Islet precursor cell (in vitro differentiated cells): ENCODE results near the gene DHX58.
A peak's percentile ranks its signal among the peaks of the same experiment; 100 is the strongest.

Source experiments
- DNase-seq: peaks from one replicate; pipeline ENCODE4 v3.0.0-alpha.2; 2018

DHX58 gene

DNA sequence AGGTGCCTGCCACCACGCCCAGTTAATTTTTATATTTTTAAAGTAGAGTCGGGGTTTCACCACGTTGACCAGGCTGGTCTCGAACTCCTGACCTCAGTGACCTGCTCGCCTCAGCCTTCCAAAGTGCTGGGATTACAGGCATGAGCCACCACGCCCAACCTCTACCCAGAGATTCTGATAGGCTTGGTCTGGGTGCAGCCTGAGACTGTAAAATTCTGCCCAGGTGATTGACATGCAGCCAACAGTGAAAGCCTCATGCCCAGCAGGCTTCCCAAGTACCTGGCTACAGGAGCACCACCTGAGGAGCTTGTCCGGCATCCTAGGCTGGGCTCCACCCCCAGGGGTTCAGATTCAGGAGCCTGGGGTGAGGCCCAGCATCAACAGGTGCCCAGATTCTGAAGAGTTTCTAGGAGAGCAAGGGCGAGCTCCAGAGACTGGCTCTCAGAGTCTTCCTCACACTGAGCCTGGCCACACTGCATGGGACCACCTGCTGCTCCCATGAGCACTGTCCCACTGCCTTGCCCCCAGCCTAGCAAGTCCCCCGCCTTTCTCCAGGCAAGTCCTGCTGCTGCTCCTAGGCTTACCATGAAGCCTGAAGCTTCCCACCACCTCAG is 30.9 kb downstream of the DHX58 start:
- DNase-seq = peak; percentile 50

DNA sequence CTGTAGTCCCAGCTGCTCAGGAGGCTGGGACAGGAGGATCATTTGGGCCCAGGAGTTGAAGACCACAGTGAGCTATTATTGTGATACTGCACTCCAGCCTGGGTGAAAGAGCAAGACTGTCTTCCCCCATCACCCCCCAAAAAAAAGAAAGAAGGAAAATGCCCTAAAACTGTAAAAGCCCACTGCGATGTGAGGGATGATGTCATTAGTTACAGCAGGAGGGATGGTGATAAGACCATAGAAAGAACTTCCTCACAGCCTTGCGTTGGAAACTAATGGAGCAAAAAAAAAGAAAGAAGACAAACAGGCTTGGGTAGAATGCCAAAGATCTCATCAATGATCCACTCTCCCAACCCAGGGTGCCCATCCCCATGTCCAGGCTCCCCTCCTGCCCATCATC is 33.0 kb downstream of the DHX58 start:
- DNase-seq = no peak

DNA sequence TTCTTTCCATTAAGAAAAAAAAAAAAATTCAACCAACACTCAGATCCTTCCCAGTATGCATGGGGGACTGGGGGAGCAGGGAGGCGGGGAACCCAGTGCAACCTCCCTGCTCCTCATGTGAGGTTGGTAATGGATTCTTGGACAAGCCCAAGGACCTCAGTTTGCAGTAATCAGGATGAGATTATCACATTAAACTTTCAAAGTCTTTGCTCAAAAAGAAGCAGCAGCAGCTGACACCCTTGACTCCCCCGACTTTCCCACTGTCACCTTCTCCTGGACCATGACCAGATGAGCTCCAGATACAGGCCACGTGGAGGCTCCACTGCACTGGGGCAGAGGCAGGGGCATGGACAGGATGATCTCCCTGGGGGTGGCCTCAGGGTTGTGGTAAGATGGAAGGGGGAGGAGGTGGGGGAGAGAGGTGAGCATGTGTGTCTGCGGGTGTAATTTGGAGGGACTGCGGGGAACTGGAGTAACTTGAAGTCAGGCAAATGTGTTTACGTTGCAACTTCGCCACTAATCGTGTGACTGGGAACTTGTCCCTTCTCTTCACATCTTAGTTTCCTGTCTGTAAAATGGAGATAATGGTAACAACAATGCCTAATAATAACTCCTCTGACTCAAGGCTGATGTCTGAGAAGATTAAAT is 34.0 kb downstream of the DHX58 start:
- no peak for DNase-seq

DNA sequence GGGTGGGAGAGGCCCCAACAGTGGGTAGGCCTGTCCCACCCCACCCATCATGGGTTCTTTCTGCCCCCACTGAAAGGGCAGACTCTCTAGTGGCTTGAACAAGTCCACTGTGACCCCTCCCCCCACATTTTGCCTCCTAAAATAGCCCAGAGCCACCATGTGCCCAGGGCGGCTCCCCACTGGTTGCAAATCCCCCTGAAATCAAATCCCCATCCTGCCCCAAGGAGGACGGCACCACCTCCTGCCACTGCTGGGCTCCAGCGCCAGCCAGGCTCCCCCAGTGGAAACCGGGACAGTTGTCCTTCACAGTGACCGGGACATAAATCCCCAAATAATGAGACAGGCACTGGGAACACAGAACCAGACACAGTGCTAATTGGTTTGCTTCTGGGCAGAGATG is 34.8 kb downstream of the DHX58 start:
- DNase-seq = no peak

DNA sequence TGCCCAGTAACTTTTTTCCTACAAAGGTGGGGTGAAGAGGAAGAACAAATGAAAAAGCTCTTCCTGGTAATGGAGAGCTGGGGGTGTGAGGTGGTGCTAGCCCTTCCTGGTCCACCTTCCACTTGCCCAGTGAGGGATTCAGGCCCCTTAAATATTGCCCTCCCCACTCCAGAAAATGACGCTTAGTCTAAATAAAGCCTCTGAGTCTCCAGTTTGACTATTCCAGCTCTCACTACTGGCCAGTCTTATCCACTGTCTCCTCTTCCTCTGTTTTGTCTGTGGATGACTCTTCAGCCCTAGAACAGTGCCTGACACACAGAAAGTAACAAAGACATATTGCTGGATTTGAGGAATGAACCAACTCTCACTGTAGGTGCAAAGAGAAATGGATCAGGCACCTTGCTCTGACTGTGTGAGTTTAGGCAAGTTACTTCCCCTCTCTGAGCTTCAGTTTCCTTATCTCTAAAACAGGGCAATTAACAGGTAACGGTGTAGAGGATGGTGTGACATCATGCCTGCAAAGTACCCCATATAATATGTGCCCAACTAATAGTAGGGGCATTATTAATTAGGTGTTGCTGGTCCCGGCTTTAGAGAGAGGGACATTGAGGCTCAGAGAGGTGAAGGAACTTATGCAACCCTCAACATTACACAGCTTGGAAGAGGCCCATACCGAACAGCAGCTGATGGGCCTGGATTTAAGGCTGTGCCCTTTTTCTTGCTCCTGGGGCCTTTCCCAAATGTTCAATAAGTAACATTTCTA is 35.5 kb downstream of the DHX58 start:
- no peak for DNase-seq

DNA sequence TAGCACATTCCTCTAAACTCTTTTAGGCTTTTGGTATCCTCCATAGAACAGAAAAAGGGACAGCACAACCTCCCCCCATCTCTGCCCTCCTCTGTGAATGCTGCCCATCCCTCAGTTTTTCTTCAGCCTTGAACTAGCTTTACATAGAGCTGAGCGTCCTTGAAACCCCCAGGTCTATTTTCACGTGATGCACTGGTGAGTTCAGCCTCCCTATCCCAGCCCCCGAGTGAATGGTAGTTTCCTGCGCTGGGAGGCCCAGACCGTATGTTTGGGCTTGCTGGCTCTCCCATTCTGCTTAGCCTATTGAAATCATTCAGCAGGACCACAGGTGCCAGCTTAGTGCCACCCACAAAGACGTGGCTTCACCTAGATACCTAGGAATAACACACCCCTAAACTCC is 36.7 kb downstream of the DHX58 start:
- no peak for DNase-seq

DNA sequence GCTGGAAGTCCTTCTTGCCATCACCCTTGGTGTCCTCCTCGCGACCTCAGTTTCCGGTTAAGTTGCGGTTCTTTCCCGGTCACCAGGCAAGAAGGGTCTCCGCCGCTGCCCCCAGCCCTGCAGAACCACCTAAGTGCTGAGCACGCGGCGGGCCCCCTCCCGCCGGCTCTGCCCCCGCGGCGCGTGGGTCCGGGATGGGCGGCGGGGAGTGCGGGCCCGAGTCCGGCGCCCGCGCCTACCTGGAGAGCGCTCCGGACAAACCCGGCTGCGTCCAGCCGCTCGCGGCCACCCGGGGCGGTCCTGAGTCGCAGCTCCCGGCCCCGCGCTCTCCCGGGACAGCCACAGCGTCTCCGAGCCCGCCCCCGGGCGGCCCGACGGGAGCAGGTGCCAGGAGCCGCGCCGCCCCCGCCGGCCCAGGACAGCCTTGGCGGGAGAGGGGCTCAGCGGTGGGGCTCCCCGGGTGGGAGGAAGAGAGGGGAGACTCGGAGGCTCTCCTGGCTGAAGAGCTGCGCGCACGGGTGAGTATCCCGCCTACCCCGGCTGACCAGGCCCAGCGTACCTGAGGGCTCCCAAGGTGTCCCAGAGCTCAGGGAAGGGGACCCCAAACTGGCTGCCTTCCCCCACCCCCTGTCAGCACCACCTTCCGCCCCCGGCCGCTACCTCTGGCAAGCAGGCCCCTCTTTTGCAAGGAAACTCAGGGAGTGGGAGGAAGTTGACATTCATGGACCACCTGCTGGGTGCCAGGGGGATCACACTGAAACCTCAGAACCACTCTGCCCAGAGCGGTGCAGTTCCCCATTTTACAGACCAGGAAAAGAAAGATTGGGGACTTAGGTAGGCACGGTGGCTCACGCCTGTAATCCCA is 40.0 kb downstream of the DHX58 start:
- DNase-seq = peak; percentile 81

DNA sequence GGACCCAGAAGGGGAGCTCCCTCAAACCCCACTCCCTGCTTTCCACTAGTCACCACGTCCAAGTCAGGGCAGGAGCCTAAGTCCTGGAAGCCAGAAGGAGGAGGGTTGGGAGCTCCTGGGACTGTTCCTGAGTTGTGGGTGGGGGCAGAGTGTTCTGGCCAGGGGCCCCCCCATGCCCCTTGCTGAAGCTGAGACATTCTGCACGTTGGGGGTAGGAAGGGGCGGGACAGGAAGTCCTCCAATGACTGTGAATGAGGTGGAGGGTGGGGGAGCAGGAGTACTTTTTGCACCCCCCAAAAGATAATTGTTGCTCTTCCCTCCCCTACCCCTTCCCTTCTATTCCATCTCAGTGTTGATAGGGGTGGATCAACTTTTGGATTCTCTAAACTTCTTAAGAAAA is 40.7 kb downstream of the DHX58 start:
- DNase-seq = no peak

DNA sequence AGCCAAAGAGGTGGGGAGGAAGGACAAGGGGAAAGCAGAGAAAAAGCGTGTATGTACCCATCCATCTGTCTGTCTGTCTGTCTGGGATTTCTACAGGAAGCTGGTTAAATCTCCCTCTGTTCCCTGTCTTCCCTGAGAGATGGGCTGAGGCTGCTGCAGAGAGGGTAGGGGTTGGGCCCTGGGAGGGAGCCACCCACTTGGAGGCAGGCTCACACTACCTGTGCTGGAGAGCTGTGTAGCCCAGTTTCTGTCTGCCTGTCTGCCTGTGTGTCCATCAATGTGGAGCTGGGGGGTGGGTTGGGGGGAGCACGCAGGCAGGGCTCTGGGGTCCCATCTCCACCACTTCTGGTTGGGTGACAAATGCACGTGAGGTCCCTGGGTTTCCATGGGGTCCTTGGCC is 43.5 kb downstream of the DHX58 start:
- peak; percentile 70 for DNase-seq

DNA sequence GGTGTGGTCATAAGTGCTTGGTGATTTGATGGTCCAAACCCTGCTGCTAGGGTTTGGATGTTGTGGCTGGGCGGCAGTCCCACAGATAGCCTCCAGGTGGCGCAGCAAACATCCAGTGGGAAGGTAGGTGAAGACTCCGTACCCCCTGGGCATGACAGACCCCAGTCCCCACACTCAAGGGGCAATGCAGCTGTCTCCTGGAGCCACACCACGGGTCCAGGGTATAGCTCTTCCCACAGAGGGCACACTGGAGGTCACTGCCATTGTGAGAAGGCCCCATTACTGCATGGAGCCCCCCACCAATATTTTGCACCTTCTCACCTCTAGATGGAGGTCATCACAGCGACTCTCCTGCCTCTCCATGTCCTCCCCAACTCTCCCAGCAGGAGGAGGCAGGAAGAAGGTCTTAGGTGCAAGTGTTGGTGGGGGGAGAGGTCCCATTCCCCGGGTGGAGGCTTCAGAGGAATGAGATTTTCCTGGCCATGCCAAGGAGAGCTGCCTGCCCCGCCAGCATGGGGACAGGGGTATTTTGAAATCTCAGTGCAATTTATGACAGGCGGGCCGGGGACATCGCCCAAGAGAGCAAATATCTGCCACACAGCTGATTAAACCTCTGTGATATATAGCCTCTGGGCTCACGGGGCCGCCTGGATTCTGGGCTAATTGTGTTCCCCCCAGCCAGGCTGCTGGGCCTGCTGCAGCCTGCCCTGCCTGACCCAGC is 45.0 kb downstream of the DHX58 start:
- peak; percentile 86 for DNase-seq

DNA sequence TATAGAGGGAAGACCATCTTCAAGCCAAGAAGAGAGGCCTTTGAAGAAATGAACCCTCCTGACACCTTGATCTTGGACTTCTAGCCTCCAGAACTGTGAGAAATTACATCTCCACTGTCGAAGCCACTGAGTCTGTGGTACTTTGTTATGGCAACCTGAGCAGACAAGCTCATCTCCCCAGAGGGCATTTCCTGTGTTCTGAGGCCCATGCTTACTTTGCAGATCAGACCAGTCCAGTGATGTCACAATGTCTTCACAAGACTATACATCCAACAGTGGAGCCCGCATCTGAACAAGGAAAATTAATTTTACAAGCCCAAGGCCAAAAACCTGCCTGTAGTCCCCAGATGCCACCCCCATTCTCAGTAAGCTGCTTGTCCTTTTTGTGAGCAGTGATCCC is 47.3 kb downstream of the DHX58 start:
- no peak for DNase-seq

DNA sequence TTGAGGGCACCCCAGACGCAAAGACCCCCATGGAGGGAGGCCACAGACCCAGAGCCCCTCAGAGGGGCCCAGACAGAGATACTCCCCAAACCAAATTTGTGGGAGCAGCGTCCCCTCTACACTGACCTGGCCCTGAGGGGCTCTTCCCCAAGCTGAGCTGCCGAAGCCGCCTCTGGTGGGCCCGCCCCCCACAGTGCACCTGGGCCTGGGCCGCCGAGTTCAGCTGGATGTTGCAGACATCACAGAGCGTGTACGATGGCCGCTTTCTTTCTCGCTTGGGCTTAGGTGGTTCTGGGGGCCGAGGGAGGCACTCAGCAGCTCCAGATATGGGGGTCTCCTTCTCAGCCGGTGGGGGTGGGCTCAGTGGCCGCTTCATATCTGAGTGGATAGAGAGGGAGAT is 49.8 kb downstream of the DHX58 start:
- no peak for DNase-seq

DNA sequence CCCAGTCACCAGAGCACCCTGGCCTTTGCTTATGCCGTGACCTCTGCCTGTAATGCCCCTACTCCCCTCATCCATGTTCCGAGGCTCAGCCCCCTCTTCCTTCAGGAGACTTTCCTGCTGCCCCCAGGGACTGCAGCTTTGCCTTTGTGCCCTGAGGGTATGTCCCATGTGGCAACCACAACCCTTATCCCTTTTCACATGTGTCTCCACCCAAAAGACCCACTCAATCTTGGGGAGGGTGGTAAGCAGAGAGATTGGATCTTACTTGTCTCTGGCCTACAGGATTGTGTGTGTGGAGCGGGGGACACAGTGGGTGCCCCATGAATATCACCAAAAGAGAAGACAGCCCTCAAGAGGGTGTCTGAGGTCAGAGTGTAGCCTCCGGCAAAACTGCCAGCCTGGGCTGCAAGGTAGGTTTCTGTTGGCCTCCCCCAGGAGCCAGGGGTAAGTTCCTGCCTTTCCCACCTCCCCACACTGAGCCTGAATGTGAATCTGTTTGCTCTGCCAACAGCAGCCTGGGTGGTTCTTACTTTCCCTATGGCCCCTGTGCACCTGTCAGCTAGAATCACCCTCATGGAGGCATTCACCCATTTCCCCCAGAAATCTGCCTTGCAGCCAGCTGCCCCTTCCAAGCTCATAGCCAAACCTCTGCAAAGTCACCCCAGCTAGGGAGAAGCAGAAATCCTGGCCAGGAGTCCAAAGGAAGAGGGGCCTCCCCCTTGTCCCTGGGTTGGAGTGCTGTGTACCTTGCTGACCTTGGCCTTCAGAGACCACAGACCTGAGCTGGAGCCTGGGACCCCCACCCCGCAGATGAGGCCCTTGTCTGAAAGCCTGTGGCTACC is 50.6 kb downstream of the DHX58 start:
- no peak for DNase-seq

DNA sequence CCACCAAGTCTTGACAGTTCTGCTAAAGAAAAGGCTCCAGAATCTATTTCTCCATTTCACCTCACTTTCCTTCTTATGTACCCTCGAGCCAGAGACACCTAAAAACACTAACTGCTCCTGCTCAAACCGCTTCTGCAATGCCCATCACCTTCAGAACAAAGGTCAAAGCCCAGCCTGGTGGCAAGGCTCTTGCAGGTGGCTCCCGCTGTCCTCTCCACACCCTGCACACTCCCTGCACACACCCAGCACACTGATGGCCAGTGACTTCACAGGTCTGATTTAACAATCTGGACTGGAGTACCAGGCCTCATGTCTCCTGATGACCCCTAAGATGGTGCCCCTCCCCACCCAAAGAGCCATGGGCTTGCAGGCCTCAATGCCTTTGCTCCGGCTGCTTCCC is 52.3 kb downstream of the DHX58 start:
- no peak for DNase-seq

DNA sequence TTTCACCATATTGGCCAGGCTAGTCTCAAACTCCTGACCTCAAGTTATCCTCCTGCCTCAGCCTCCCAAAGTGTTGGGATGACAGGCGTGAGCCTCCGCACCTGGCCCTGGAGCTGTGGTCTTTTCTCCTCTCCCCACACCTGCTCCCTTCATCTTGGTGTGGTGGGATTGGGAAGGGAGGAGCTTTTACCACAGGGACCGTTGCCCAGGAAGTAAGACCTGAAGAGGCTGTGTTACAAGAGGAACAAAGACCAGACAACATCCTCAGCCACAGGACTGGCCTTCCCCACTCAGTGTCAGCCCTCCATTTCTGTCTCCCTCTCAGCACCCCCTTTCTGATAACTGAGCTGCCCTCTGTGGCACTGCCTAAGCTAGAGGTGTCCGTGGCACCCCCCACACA is 52.7 kb downstream of the DHX58 start:
- DNase-seq = no peak

DNA sequence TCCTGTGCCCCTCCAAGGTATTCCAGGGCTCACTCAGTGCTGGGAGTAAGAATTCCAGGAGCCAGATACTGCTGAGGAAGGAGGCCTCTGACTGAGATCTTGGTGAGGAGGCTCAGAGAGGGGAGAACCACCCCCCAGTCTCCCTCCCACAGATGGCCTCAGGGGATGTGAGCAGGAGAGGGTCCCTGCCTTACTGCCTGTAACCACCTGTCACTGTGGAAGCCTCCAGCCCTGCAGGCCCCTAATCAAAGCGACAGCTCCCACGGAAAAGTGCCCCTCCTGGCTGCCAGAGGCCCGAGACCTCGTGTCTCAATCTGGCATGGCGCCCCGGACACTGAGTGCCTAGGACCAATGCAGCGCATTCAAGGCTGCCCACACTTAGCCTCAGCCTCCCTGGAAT is 54.5 kb downstream of the DHX58 start:
- no peak for DNase-seq

DNA sequence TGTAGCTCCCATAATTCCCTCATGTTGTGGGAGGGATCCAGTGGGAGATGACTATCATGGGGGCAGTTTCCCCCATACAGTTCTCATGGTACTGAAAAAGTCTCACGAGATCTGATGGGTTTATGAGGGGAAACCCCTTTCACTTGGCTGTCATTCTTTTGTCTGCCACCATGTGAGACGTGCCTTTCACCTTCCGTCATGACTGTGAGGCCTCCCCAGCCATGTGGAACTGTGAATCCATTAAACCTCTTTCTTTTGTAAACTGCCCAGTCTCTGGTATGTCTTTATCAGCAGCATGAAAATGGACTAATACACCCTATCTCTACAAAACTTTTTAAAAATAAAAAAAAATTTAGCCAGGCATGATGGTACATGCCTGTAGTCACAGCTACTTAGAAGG is 55.9 kb downstream of the DHX58 start:
- no peak for DNase-seq

DNA sequence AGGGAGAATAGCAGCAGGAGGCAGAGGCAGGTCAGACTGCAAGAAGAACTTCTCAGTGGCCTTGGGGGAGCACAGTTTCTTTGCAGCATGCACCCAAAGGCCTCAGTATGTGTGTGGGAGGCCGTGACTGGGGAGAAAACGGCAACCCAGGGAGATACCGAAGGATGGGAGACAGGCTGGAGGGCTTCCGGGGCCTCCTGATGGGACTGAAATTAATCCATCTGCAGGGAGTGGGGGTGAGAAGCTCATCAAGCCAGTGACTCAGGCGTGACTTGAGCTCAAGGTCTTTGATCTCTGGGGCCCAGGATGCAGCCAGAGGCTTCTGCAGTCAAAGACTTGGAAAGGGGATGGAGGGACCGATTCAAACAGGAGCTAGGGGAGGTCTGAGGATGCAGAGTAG is 57.0 kb downstream of the DHX58 start:
- peak; percentile 78 for DNase-seq

DNA sequence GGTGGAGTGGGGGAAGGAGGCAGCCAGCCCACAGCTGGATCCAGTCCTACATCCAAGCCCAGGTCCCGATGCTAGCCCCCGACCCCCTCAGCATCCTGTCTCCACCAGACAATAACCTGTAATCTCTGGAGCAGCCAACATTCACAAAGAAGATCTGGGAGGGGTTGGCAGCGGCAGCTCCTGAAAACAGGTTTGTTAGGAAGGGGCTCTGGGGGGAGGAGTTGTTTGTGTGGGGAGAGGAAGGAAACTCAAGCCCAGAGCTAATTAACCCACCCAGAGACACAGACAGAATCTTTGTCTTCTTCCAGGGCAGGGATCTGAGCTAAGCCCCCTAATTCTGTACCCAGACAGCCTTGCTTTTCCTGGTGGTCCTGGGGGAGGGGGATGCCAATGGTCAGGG is 57.5 kb downstream of the DHX58 start:
- no peak for DNase-seq

DNA sequence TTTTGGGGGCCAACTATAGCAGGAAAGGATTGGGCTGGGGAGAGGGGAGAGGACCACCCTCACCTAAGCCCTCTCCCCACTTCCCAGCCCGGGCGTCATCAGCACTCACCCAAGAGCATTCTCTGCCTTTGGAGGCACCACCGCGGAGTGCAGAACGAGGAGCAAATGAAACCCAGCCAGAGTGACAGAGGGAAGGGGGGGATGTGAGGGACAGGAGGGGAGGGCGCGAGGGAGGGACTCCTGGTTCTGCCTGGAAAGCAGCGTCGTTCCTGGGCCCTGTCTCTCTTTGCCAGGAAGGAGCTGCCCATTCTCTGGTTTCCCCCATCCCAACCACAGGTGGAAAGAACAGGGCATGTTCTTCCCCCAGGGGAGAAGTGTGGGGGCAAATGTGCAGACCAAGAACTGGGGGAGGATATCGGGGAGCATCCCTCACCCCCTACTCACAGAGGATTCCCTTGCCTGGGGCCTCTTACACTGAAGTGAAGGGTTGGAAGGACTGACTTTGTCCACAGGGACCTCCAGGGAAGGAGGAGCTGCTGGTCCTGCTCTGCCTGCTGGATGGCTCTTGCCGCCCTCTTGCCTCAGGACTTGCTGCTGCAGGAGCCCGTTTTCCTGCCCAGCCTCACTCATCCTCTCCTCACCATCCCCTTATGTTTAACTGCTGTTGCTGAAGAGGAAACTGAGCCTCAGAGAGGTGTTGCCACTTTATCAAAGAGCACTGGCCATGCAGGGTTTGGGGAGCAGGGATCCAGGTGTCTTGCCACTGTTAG is 58.6 kb downstream of the DHX58 start:
- no peak for DNase-seq

DNA sequence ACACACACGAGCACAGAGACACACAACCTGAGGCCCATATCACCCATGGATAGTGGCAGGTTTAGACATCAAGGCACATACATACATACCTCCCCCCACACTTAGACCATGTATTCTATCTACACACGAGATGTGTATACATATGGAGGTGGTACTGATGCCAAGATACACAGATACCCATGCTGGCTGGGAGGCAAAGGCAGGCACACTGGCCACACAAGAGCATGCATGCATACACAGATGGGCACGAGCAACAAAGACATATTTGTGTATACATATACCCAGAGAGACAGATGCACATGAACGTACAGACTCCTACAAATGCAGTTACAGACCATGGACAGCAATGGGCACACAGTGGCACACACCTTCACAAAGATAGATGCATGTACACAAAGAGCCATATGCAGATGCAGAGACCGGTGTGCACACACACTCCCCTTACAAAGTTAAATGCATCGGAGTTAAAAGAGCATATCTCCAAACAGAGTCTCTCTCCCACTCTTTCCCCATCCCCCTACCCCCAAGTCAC is 60.1 kb downstream of the DHX58 start:
- DNase-seq = no peak
